K562 (cell line): Measurements from ENCODE around the gene ADI1. TPM values are rescaled to one million over a fixed set of nuclear protein-coding genes. Genes with fewer than 3 reads are reported as not detected.

ENCODE experiments used
- ATAC-seq: fragments of 200-7000 bp; cut with Tn5 transposase; 3 replicates; pipeline ENCODE4 v1.9.1; 2020; ENCODE audit warnings: moderate library complexity
- BruUV-seq: library from RNA; stranded (reverse); fragments of 400-500 nt; replicated peaks from 2 replicates; lab custom pipeline; 2021; lab: Mats Ljungman, UMichigan
- CTCF ChIA-PET: fragments of 300-600 bp; formaldehyde crosslinking; extraction: SDS; loops from one replicate; lab custom pipeline; 2021; ENCODE audit warnings: low intra/inter-chr PET ratio; lab: Yijun Ruan, JAX
- POLR2A ChIA-PET: fragments of 300-600, 350-650 bp; sonication (Branson Sonifier 250); formaldehyde crosslinking; extraction: SDS; loops from one replicate; lab custom pipeline; 2021; ENCODE audit warnings: antibody characterized with exemption, inconsistent platforms; lab: Yijun Ruan, JAX
- DNase-seq, 4 experiments: peaks; one replicate each; pipeline versions ENCODE4 v3.0.0 to v3.0.0-alpha.2; 2011 to 2018; ENCODE audit warnings: low spot score in 3 of 4, mixed read lengths in 3 of 4; ENCODE audit errors: extremely low read depth in 1 of 4
- FAIRE-seq: peaks from 2 replicates; lab custom pipeline; 2011; peaks lifted over from hg19 to GRCh38; lab: Jason Lieb, UNC
- H2AFZ ChIP-seq: 2 replicates; pipeline ENCODE4 v1.6.0; 2011; ENCODE audit warnings: low read depth, low read length, control low read depth, inconsistent platforms
- H3K27ac ChIP-seq: fragments of 200-600 bp; 3 replicates; pipeline ENCODE4 v1.8.0; 2011; ENCODE audit warnings: low read depth, mild to moderate bottlenecking, control low read depth, inconsistent platforms, low read length, moderate library complexity, mixed read lengths; ENCODE audit errors: extremely low read depth
- H3K27me3 ChIP-seq, 2 experiments: fragments of 300-600 bp in 1 of 2; 2 replicates in 1 of 2; 3 replicates in 1 of 2; pipeline versions ENCODE4 v1.6.0 to v1.8.0; 2011; ENCODE audit warnings: inconsistent platforms in 2 of 2, low read length in 2 of 2, mild to moderate bottlenecking in 1 of 2, mixed read lengths in 1 of 2, moderate library complexity in 1 of 2; ENCODE audit not compliant: control insufficient read depth in 2 of 2, insufficient read depth in 2 of 2
- H3K36me3 ChIP-seq: fragments of 300-600 bp; 3 replicates; pipeline ENCODE4 v1.8.0; 2011; ENCODE audit warnings: mild to moderate bottlenecking, low read length, inconsistent platforms; ENCODE audit not compliant: control insufficient read depth, insufficient read depth
- H3K4me1 ChIP-seq, 2 experiments: fragments of 200-600 bp in 1 of 2; replicated peaks in 1 of 2; 2 replicates in 1 of 2; 3 replicates in 1 of 2; pipeline versions ENCODE4 v1.5.1 to v1.8.0; 2011; ENCODE audit warnings: inconsistent platforms in 2 of 2, low read length in 2 of 2, mild to moderate bottlenecking in 1 of 2, mixed read lengths in 1 of 2, moderate library complexity in 1 of 2; ENCODE audit not compliant: control insufficient read depth in 2 of 2, insufficient read depth in 2 of 2
- H3K4me2 ChIP-seq: 2 replicates; pipeline ENCODE4 v1.6.1; 2011; ENCODE audit warnings: low read length, control low read depth, inconsistent platforms, mixed read lengths; ENCODE audit not compliant: insufficient read depth
- H3K4me3 ChIP-seq: fragments of 200-600 bp; sonication (generic), shearing (Covaris generic); 2 replicates; pipeline ENCODE4 v1.5.1; 2016; ENCODE audit warnings: control low read depth, inconsistent platforms
- H3K79me2 ChIP-seq: fragments of 200-600 bp; 3 replicates; pipeline ENCODE4 v1.8.0; 2011; ENCODE audit warnings: low read length, inconsistent platforms; ENCODE audit not compliant: control insufficient read depth, insufficient read depth
- H3K9ac ChIP-seq, 2 experiments: 2 replicates each; pipeline versions ENCODE4 v1.6.0 to v1.6.1; 2011; ENCODE audit warnings: low read depth in 2 of 2, low read length in 2 of 2, control low read depth in 1 of 2, inconsistent platforms in 1 of 2, mild to moderate bottlenecking in 1 of 2, mixed read lengths in 1 of 2; ENCODE audit not compliant: insufficient read depth in 1 of 2
- H3K9me1 ChIP-seq: one replicate; pipeline ENCODE4 v1.6.0; 2011; ENCODE audit warnings: inconsistent platforms, mild to moderate bottlenecking, low read length, moderate library complexity; ENCODE audit not compliant: control insufficient read depth, insufficient read depth
- H3K9me3 ChIP-seq: replicated peaks from 2 replicates; pipeline ENCODE4 v1.5.1; 2011; ENCODE audit warnings: low read depth, low read length, inconsistent platforms; ENCODE audit not compliant: control insufficient read depth, insufficient read depth
- H4K20me1 ChIP-seq: replicated peaks from 2 replicates; pipeline ENCODE4 v1.6.1; 2011; ENCODE audit warnings: low read length, inconsistent platforms, mixed read lengths; ENCODE audit not compliant: control insufficient read depth, insufficient read depth
- ARID2 ChIP-seq: fragments of 450-650 bp; IDR thresholded peaks from 2 replicates; pipeline ENCODE4 v1.6.1; 2017; ENCODE audit warnings: antibody characterized with exemption, mild to moderate bottlenecking
- GABPB1 ChIP-seq: sonication (generic); formaldehyde crosslinking; IDR thresholded peaks from 2 replicates; pipeline ENCODE4 v1.8.0; 2022; ENCODE audit warnings: mild to moderate bottlenecking, missing genetic modification reagents
- HMG20B ChIP-seq: fragments of 250-450 bp; sonication (Bioruptor Pico); IDR thresholded peaks from 2 replicates; pipeline ENCODE4 v1.5.0; 2021; ENCODE audit warnings: mild to moderate bottlenecking
- KAT7 ChIP-seq: sonication (generic); formaldehyde crosslinking; IDR thresholded peaks from 2 replicates; pipeline ENCODE4 v1.8.0; 2022; ENCODE audit warnings: missing genetic modification reagents, mild to moderate bottlenecking, borderline replicate concordance
- KAT8 ChIP-seq: fragments of 450-650 bp; IDR thresholded peaks from 2 replicates; pipeline ENCODE4 v1.6.1; 2016; ENCODE audit warnings: low read depth, mild to moderate bottlenecking
- PRPF4 ChIP-seq: fragments of 200-400 bp; formaldehyde crosslinking; IDR thresholded peaks from one replicate; pipeline ENCODE4 v1.6.1; 2017; ENCODE audit warnings: low read length, low read depth, mild to moderate bottlenecking; ENCODE audit not compliant: insufficient read depth, poor library complexity, severe bottlenecking
- TCF3 ChIP-seq: sonication (generic); formaldehyde crosslinking; IDR thresholded peaks from 2 replicates; pipeline ENCODE4 v1.4.0; 2020; ENCODE audit warnings: mild to moderate bottlenecking, missing genetic modification reagents
- WGBS: fragments of 100-300 bp; shearing (Covaris generic); methylation state at CpG from one replicate; pipeline ENCODE4 v1.1.6; 2016; ENCODE audit warnings: low coverage, mixed read lengths; ENCODE audit not compliant: insufficient coverage; ENCODE audit errors: missing lambda C conversion rate; 5-methylcytosine and 5-hydroxymethylcytosine counted together
- in situ Hi-C: fragments of 300-500 bp; cut with MboI; formaldehyde crosslinking; loops from 4 replicates; pipeline ENCODE4 v1.15.0; 2018; ENCODE audit warnings: inconsistent platforms, mixed read lengths
- intact Hi-C: fragments of 100-400 bp; cut with micrococcal nuclease; formaldehyde crosslinking; loops from 2 replicates; pipeline ENCODE4 v1.14.2; 2022
- polyA plus RNA-seq, 8 experiments: library from polyadenylated mRNA; depleted of rRNA in 4 of 8; stranded (reverse) in 5 of 8; unstranded in 3 of 8; fragments of >200 nt; fragmentation: Nextera tagmentation in 2 of 8; fragmentation: Illumina TruSeq in 1 of 8; extraction: Ambion mirVana in 2 of 8; extraction: Trizol in 1 of 8; gene quantifications; 2 replicates each; pipeline versions ENCODE4 v1.2.1 to v1.2.3, GENCODE V29; 2011 to 2014; ENCODE audit warnings: inconsistent platforms in 1 of 8, missing spikeins in 1 of 8
- total RNA-seq, 7 experiments: library from RNA; depleted of rRNA in 6 of 7; stranded (reverse); fragments of >200 nt in 6 of 7; fragmentation: Illumina TruSeq in 2 of 7; extraction: Trizol in 2 of 7; gene quantifications; 2 replicates each; pipeline versions ENCODE4 v1.2.1 to v1.2.3, GENCODE V29; 2011 to 2021; ENCODE audit warnings: low replicate concordance in 1 of 7
- TF ChIP-seq, protein P1 (sequence below), 2 experiments: fragments of 450-650 bp; conservative IDR thresholded peaks; 2 replicates each; pipeline ENCODE4 v1.6.1; 2017; ENCODE audit warnings: mild to moderate bottlenecking in 2 of 2, moderate library complexity in 2 of 2
- TF ChIP-seq, protein P2 (sequence below): sonication (generic); formaldehyde crosslinking; IDR thresholded peaks from 2 replicates; pipeline ENCODE4 v1.8.0; 2022; ENCODE audit warnings: mild to moderate bottlenecking, low read depth, missing genetic modification reagents
- TF ChIP-seq, protein P3 (sequence below): fragments of 450-650 bp; IDR thresholded peaks from 2 replicates; pipeline ENCODE4 v1.6.1; 2016; ENCODE audit warnings: borderline replicate concordance
- TF ChIP-seq, protein P4 (sequence below): sonication (generic); formaldehyde crosslinking; IDR thresholded peaks from 2 replicates; pipeline ENCODE4 v1.8.0; 2022; ENCODE audit warnings: mild to moderate bottlenecking, missing genetic modification reagents
- TF ChIP-seq, protein P5 (sequence below): sonication (generic); formaldehyde crosslinking; IDR thresholded peaks from 2 replicates; pipeline ENCODE4 v1.8.0; 2023; ENCODE audit warnings: mild to moderate bottlenecking, missing genetic modification reagents

ADI1 gene
- total and polyA plus RNA-seq, 9 of the 15 experiments (the other 6 are each of a cell fraction or from before 2014, with no cell fraction given) = 6.1 to 51.0 (median 27.1) TPM

DNA sequence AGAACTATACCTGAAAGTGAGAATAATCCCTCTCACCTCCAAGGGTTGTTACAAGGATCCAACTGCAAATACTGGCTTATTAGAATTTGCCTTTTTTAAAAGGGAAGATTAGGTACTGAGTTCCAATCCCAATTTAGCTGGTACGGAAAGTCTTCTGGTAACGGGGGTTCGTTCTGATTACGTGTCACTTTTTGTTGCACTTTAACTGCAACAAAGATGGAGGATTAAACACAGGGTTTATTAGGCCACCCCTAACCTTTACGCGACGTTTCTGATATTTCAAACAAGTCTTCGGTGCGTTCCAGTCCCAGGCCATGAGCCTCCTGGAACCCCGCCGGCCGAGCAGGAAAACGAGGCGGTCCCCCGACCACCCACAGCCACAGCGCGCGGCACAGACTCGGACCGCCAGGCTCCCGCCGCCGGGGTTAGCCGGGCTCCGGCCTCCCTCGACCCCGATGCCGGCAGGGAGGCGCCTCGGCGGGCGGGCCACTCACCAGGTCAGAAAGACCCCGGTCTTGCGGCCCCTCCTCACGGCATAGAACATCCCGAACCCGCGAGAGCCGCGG lies 38.4 kb upstream of the ADI1 start:
- H3K36me3 ChIP-seq = peaks cover 47% of the 10 kb centered on the region
- peak overlapping the region; percentile 91 for H3K4me2 ChIP-seq
- H3K79me2 ChIP-seq = peaks cover 49% of the 10 kb centered on the region
- intact Hi-C loops (loop anchor here (1.0 kb wide), 1 partner anchor 18 kb away; the partner anchor contains the start of gene RPS7), in situ Hi-C loops (no loop called here)
- no peaks in the 10 kb centered on the region for H3K27me3 ChIP-seq
- H3K9me3 ChIP-seq = no peaks in the 10 kb centered on the region
- POLR2A ChIA-PET = interaction anchor here (0.8 to 2.1 kb wide), 9 partner anchors 12 to 85 kb away, joined by 3 to 8 read pairs (median 3); partner anchors contain the start of gene COLEC11
- no peaks in the 10 kb centered on the region for H4K20me1 ChIP-seq
- ATAC-seq (peak; percentile 45), FAIRE-seq (no peak), DNase-seq (no peak)
- H3K9ac ChIP-seq = peak overlapping the region; percentile 95 to 99
- CTCF ChIA-PET = no interaction called here
- H3K27ac ChIP-seq = peak overlapping the region; percentile 89
- H3K9me1 ChIP-seq = no peaks in the 10 kb centered on the region
- H2AFZ ChIP-seq = peak overlapping the region; percentile 82
- H3K4me1 ChIP-seq = peaks cover 12 to 16% of the 10 kb centered on the region in 2 experiments; a peak in 4 of 5 replicates
- BruUV-seq = TSS peak; percentile 74
- peak overlapping the region; percentile 99 for H3K4me3 ChIP-seq
- WGBS = 2% methylated on average over 38 of the region's 40 CpGs
- TF ChIP-seq HMG20B (CRISPR knock-in tag) (no peak), TCF3 (CRISPR knock-in tag) (no peak), KAT7 (CRISPR knock-in tag) (no peak), ARID2 (no peak), KAT8 (no peak), PRPF4 (no peak), GABPB1 (CRISPR knock-in tag) (no peak)
- TF ChIP-seq, protein P1, sequence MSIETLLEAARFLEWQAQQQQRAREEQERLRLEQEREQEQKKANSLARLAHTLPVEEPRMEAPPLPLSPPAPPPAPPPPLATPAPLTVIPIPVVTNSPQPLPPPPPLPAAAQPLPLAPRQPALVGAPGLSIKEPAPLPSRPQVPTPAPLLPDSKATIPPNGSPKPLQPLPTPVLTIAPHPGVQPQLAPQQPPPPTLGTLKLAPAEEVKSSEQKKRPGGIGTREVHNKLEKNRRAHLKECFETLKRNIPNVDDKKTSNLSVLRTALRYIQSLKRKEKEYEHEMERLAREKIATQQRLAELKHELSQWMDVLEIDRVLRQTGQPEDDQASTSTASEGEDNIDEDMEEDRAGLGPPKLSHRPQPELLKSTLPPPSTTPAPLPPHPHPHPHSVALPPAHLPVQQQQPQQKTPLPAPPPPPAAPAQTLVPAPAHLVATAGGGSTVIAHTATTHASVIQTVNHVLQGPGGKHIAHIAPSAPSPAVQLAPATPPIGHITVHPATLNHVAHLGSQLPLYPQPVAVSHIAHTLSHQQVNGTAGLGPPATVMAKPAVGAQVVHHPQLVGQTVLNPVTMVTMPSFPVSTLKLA (conservative IDR thresholded peaks at IDR 0.05) = no peak
- TF ChIP-seq, protein P2, sequence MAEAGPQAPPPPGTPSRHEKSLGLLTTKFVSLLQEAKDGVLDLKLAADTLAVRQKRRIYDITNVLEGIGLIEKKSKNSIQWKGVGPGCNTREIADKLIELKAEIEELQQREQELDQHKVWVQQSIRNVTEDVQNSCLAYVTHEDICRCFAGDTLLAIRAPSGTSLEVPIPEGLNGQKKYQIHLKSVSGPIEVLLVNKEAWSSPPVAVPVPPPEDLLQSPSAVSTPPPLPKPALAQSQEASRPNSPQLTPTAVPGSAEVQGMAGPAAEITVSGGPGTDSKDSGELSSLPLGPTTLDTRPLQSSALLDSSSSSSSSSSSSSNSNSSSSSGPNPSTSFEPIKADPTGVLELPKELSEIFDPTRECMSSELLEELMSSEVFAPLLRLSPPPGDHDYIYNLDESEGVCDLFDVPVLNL (CRISPR knock-in tag) = no peak
- TF ChIP-seq, protein P3, sequence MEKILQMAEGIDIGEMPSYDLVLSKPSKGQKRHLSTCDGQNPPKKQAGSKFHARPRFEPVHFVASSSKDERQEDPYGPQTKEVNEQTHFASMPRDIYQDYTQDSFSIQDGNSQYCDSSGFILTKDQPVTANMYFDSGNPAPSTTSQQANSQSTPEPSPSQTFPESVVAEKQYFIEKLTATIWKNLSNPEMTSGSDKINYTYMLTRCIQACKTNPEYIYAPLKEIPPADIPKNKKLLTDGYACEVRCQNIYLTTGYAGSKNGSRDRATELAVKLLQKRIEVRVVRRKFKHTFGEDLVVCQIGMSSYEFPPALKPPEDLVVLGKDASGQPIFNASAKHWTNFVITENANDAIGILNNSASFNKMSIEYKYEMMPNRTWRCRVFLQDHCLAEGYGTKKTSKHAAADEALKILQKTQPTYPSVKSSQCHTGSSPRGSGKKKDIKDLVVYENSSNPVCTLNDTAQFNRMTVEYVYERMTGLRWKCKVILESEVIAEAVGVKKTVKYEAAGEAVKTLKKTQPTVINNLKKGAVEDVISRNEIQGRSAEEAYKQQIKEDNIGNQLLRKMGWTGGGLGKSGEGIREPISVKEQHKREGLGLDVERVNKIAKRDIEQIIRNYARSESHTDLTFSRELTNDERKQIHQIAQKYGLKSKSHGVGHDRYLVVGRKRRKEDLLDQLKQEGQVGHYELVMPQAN = no peak
- TF ChIP-seq, protein P4, sequence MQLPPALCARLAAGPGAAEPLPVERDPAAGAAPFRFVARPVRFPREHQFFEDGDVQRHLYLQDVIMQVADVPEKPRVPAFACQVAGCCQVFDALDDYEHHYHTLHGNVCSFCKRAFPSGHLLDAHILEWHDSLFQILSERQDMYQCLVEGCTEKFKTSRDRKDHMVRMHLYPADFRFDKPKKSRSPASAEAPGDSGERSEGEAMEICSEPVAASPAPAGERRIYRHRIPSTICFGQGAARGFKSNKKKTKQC = 0 out of 2 replicates have a peak, but pooled peaks have one; percentile 73
- TF ChIP-seq, protein P5, sequence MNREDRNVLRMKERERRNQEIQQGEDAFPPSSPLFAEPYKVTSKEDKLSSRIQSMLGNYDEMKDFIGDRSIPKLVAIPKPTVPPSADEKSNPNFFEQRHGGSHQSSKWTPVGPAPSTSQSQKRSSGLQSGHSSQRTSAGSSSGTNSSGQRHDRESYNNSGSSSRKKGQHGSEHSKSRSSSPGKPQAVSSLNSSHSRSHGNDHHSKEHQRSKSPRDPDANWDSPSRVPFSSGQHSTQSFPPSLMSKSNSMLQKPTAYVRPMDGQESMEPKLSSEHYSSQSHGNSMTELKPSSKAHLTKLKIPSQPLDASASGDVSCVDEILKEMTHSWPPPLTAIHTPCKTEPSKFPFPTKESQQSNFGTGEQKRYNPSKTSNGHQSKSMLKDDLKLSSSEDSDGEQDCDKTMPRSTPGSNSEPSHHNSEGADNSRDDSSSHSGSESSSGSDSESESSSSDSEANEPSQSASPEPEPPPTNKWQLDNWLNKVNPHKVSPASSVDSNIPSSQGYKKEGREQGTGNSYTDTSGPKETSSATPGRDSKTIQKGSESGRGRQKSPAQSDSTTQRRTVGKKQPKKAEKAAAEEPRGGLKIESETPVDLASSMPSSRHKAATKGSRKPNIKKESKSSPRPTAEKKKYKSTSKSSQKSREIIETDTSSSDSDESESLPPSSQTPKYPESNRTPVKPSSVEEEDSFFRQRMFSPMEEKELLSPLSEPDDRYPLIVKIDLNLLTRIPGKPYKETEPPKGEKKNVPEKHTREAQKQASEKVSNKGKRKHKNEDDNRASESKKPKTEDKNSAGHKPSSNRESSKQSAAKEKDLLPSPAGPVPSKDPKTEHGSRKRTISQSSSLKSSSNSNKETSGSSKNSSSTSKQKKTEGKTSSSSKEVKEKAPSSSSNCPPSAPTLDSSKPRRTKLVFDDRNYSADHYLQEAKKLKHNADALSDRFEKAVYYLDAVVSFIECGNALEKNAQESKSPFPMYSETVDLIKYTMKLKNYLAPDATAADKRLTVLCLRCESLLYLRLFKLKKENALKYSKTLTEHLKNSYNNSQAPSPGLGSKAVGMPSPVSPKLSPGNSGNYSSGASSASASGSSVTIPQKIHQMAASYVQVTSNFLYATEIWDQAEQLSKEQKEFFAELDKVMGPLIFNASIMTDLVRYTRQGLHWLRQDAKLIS (CRISPR knock-in tag) = no peak
